T-helper 2 cell (primary cell): Measurements from ENCODE around the gene AEN.
"Not testable (repeated sequence)": the region's sequence is repeated elsewhere in the genome, so short reads cannot be mapped to it uniquely, and the experiment has no call there.

Source experiments
- DNase-seq, 5 experiments: peaks; one replicate each; pipeline versions ENCODE4 v3.0.0 to v3.0.0-alpha.2; 2012 to 2022

The AEN gene

DNA sequence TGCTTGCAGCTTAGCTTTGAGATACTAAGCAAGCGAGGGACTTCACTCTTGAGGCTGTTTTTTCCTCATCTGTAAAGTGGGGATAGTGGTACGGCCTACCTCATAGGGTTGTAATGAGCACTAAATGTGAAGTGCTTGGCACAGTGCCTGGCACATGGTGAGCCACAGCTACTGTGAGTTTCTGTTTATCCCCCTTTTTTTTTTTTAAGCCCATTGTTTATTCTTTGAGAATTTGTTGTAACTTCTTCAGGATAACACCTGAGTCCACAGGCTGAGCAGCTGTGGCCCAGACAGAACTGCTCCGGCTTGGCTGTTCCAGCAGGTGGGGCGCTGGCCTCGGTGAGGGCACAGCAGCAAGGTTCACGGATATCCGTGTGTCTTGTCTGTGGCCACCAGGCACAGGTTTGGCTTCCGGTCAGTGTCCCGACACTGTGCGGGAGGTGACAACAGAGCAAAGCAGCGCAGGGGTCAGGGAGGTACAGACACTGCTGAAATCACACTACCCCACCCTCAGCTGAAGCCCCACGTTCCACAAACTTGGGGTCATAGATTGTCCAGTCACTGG lies 10.4 kb downstream of the AEN start:
- DNase-seq: no peak

DNA sequence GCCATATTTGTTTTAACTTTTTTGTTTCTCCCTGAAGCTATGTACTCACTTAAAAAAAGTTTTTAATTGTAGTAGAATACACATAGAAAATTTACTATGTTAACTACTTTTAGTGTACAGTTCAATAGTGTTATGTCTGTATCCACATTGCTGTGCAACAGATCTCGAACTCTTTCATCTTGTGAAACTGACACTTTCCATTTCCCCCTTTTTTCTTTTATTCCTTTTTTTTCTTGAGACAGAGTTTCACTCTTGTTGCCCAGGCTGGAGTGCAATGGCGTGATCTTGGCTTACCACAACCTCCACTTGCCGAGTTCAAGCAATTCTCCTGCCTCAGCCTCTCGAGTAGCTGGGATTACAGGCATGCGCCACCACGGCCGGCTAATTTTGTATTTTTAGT lies 11.7 kb downstream of the AEN start:
- DNase-seq: not testable (repeated sequence)

DNA sequence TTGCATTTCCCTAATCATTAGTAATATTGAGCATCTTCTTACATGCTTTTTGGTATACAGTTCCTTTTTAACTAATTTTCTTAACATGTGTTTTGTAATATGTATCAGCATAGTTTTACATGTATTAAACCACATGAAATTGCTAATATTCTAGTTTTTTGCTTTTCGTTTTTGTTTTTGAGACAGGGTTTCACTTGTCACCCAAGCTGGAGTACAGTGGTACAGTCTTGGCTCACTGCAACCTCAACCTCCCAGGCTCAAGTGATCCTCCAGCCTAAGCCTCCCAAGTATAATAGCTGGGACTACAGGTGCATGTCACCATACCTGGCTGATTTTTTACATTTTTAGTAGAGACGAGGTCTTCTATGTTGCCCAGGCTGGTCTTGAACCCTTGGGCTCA lies 13.3 kb downstream of the AEN start:
- DNase-seq: no peak

DNA sequence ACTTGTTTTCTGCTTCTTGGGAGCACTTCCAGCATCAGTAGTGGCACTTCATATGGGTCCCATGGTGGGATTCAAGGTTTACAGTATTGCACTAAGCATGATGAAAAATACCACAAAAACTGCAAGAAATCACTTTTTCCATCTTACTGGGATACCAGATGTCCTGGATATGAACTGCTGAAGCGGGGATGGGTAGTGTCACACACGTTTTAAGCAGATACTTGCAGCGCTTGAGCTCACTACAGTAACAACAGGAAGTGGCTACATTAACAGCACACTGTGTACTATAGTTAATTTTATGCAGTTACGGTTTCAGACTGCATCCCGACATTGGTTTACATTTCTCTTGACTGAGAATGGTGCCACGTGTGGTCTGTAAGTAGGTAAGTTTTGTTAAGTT lies 14.2 kb downstream of the AEN start:
- peak in 2 of 5 experiments; percentile 59 to 94 for DNase-seq

DNA sequence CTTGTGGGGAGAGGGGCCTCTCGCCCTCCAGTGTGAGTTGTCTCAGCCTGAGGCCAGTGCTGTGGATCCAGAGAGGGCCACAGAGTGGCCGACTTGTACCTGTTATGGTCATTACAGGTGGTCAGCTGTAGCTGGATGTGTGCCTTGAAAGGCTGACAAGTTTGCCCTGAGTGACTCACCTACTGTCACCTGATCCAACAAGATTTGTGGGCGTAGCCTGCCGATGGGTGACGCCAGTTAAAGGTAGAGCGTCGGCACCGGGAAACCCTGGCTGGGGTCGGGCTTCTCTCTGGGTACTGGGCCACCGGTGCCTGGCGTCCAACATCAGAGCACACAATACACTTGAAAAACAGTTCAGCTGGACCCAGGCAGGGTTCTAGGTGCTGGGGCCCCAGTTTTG lies 14.9 kb downstream of the AEN start:
- DNase-seq: peak; percentile 43 to 80 (median 67)

DNA sequence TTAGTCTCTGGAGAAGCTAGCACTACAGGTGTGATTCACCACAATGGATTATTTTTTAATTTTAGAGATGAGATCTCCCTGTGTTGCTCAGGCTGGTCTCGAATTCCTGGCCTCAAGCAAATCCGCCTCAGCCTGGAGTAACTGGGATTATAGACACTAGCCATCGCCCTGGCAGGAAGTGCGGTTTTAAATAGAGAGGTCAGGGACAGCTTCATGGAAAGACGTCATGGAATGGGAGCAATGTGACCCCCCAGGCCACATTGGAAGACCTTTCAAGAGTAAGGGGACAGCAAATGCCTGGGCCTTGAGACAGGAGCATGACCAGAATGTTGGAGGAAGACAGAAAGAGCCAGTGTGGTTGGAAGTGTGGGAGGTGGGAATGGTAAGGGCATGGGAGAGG lies 15.5 kb downstream of the AEN start:
- no peak for DNase-seq

DNA sequence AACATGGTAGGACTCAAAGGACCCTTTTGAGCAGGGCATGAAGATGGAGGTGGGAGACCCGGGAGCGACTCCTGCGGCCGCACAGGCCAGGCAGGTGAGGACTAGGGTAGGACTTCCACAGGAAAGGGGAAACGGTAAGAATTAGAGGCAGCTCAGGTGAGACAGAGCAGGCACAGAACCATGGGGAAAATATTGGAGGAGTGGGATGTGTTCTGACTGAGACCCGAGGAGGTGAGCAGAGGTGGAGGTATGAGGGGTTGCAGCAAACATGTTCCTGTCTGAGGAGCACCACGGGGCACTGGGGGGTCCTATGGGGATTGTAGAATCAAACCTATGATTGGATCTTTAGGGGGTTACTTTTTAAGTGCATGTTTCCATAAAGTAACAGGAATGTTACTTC lies 16.3 kb downstream of the AEN start:
- DNase-seq: no peak

DNA sequence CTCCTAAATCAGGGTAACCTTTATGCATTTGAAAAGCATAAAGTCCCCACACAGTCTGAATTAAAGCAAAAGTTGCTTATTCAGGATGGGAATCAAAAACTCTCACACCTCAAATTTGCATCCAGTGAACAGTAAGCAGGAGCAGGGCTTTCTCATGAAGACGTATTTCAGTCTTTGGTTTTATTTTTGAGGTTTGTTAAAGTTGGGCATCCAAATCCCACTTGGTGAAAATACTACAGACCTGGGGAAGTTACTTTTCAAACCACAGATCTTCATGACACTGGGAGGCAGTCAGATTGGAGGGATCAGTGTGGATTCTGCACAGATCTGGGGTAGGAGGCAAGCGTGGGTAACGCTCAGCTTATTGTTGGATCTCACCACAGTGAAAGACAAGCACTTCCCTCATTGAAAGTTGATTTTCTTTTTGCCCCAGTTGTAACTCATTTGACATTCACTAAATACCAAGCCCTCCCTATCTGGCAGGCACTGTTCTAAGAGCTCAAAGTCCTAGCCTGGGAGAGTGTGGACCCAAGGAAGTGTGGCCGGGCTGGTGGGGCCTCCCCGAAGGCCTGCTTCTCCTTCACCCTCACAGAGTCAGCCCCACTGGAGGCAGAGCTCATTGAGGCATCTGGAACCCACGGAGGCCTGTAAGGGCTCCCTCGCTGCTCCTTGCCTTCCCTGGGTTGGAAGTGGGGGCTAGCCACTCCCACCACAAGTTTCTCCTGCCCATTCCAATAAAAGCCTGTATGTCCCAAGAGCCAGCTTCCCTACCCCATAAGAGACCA lies 16.9 kb downstream of the AEN start:
- no peak for DNase-seq

DNA sequence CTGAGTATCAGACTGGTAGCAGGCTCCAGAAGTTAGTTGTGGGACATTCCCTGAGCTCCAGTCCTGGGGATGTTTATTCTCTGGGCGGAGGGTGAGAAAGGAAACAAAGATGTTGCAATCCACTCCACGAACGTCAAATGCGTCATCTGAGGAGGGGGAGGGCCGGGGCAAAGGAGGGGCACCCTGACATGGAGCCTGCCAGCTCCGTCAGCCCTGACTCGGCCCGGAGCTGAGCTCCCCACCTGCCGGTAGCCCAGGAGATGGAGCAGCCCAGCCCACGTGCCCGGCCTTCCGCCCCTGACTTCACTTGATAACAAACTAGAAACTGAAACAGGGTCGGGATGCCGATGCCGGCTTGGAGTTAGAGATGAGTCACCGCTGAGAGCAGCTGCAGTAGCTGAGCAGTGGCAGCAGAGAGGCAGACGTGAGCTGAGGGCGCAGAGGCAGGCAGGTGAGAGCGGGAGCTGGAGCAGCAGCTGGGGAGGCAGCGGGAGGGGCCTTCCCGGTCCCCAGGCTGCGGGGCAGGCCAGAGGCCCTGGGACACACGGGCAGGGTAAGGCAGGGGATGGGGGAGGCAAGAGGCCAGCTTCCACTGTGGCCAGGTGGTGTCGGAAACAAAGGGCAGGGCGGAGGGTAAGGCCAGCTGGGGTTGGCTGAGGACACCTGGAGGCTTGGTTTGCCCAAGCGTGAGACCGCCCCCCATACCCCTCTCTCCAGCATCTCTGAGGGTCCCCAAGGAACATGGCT lies 17.7 kb downstream of the AEN start, which contains the start of gene ISG20:
Gene ISG20 (plus strand): TSS at position 391 of the 747 bp plus-strand sequence. CDS start 351 bp downstream, at position 742.
- DNase-seq: peak; percentile 90 to 100 (median 98)

DNA sequence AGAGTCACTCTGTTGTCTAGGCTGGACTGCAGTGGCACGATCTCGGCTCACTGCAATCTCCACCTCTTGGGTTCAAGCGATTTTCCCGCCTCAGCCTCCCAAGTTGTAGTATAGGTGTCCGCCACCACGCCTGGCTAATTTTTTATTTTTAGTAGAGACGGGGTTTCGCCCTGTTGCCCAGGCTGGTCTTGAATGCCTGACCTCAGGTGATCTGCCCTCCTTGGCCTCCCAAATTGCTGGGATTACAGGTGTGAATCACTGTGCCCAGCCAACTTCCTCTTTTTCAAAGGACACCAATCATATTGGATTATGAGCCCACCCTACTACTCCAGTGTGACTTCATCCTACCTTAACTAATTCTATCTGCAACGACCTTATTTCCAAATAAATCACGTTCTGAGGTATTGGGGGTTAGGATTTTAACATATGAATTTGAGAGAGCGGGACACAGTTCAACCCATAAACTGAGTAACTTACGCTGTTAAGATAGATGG lies 20.9 kb downstream of the AEN start:
- no peak for DNase-seq

DNA sequence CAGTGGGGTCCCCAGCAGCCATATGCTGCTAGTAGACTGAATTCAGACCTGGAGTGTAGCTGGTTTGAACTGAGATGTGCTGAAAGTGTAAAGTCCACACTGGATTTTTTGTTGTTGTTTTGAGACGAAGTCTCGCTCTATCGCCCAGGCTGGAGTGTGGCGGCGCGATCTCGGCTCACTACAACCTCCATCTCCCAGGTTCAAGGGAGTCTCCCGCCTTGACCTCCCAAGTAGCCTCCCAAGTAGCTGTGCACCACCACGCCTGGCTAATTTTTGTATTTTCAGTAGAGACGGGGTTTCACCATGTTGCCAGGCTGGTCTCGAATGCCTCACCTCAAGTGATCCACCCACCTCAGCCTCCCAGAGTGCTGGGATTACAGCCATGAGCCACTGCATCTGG lies 21.4 kb downstream of the AEN start:
- DNase-seq: not testable (repeated sequence)

DNA sequence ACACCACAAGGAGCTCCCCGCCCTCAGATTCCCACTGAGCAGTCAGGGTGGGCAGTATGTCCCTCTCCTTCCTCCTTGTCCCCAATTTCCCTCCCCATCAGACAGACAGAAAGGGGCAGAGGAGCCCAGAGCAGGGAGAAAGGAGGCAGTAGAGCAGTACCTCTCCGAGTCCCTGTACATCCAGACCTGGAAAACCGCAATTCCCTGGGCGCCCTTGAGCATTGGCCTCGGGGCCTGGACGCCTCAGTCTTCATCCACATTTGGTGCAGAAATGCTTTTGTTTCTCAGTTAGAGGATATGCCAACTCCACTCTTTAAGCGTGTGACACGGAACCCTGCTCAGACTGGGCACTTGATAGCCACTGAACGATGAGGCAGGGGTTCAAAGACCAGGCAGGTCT lies 23.6 kb downstream of the AEN start:
- DNase-seq: no peak

DNA sequence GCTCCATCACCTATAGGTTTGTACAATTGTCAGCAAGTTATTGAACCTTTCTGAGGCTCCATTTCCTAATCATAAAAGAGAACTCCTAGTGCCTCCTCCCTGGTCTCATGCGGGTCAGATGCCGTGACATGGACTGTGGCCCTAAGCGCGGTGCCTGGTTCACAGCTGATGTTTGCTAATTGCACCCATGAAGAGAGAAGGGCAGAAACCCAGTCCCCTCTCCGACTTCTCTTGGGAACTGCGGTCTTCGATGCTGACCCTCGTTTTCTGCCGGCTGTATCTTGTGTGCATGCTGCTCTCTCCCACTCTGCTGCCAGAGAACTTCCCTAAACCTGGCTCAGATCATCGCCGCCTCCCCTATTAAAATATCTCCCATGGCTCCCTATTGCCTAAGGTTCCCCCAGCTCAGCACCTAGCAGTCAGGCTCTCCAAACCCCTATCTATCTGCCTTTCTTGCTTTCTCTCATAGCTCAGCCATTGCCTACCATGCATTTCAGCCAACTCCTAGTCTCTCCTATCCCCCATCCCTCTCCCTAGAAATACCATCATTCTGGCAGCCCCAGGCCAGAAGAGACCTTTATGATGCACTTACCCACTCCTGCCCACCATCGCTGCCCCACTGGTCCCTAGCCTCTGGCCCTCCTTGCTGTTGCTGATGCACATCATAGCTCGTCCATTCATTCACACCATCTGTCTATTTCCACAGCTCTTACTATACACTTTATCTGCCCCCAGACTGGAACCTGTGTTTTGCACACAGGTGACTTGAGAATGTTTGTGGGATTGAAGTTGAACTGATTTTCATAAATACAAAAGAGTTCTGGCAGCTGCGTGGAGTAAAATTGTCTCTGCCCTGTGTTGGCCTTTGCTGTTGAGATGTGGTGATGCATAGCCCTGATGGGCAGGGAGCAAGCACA lies 24.3 kb downstream of the AEN start:
- DNase-seq: no peak

DNA sequence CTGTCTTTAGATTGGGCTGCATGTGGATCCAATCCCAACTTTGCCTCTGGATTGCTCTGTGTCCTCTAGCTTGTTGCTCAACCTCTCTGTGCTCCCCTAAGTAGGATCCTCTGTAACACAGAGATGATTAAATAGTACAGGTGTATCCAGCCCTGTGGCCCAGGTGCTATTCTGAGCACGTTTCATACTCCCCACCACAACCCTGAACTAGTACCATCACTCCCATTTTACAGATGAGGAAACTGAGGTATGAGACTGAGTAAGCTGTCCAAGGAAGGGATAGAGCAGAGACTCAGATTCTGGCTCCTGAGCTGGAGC lies 24.9 kb downstream of the AEN start:
- DNase-seq: no peak

DNA sequence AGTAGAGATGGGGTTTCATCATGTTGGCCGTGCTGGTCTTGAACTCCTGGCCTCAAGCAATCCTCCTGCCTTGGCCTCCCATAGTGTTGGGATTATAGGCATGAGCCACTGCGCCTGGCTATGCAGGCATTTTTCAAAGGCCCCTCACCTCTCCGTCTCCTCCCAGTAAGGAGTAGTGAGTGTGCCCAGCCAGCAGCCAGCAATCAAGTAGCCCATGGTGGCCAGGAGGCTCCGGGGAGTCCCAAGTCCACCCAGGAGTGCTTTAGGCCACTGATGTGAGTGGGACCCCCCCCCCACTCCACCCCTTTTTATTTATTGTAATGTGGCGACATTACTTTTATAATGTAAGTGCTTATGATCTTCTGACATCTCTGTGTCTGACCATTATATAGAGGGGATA lies 25.8 kb downstream of the AEN start:
- no peak for DNase-seq

DNA sequence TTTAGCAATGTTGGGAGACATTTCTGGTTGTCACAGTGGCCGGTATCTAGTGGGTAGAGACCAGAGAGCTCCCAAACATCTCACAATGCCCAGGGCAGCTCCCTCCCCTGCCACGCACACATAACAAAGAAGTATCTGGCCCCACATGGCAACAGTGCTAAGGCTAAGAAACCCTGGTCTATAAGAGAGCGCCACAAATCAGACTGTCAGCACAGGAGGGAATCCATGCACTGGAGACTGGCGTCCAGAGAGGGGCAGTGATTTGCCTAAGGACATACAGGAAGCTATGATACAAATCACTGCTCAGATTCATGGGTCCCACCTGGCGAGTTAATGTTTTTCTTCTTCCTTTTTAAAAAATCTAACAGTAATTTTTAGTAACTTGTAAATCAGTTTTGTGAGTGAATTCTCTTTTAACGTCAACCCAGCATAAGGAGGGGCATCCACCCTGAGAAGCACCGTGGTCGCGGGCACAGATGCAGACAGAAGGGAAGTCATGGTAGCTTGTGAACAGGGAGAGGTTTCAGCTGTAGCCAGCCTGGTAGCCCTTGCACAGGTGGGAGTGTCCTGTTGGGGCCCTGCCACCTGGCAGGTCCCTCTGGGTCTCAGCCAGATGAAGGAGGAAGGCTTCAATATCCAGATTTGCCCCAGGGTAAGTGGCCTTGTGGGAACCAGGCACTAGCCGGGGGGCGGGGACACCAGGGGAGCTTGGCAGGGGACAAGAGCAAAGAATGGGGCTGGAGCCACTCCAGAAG lies 26.4 kb downstream of the AEN start:
- DNase-seq: no peak

DNA sequence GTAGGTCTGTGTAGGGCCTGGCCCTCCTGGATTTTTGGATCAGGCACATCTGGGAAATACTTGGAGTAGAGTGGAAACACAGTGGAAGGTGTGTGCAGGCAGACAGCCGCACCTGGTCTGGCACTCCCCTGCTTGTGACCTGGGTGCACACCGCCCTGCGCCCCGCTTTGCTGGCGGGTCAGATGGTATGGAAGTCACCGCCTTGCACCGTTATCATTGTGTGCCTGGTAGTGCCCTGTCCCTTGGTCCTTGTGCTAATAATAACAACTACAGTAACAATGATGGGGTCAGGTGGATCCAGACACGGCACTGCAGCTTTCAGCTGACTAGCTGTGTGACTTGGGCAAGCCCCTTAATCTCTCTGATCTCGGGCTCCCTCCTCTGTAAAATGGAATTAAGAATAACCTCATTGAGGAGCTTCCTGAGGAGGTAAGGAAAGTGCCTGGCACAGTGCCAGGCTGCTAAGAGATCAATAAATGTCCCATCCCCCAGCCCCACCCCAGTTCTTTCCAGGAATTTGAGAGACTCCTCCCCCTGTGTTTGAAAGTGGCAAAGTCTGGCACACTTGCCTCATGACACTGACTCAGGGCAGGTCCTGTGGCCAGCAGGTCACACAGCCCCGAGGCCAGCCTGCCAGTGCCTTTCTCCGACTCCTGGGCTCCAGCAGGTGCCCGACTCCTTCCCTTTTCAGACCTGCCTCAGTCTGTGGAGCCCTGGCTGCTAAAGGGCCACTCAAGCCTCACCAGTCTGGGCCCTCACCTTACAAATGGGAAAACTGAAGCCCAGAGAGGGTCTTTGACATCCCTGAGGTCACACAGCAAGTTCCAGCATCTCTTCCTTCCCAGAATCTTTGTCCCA lies 27.4 kb downstream of the AEN start:
- no peak for DNase-seq

DNA sequence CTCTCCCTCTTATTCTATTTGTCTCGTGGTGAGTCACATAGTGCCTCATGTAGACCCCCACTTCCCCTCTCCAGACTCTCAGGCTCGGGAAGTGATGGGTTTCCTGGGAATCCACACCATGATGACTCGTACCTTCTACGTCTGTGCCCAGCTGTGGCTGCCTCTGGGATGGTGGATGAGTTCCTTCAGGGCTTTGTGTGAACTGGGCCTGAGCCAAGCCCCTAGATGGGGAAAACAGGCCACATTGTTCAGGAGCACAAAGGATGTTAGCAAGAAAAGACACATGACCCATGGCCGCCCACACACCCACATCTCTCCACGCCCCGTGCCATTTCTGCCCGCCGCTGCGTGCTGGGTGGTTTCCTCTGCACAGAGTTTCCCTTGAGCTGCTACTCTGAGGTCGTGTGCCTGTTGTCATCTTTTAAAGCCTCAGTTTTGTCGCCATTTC lies 28.2 kb downstream of the AEN start:
- peak in 4 of 5 experiments; percentile 44 to 84 (median 58) for DNase-seq

DNA sequence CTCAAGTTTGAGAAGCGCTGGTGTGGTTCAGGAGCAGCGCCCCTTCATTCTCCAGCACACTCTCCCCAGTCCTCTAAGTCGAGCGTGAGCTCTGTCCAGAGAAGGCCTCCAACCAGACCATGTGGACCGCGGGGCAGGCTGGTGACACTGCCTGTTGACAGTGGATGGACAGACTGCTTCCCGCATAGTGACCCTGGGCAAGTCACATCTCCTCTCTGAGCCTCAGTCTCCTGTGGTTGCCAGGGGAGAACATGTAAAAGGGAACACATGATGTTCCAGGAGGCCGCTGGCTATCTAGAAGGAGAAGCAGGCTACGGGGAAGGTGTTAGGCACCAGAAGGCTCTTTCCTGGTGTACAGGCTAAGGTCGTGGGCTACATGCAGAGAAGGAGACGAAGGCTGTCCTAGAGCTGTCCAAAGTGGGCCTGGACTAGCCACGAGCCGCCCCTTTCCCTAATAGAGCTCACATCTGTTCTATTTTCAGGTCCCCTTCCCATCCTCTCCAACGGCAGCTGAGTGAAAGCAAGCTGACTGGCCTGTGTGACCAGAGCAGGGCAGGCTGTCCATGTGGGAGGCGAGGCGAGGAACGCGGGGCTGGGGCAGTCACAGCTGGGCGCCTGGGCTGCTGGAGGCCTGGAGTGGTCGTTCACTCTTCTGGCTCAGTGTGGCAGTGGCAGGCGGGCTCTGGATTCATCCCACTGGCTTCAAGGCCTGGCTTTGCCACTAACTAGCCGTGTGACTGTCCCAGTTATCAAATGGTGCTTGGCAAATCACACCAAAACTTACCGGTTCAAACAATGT lies 28.8 kb downstream of the AEN start:
- no peak for DNase-seq

DNA sequence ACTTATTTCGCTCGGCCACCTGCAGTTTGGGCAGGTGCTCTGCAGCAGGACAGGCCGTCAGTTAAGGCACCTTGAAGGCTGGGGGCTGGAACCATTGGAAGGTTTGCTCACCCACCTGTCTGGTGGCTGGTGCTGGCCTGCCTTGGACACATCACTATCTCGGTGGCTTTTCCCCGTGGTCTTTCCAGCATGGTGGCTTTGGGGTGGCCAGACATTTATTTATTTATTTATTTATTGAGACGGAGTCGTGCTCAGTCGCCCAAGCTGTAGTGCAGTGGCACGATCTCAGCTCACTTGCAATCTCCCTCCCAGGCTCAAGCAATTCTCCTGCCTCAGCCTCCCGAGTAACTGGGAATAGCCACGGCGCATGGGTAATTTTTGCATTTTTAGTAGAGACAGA lies 29.4 kb downstream of the AEN start:
- no peak for DNase-seq
